HFF-Myc (cell line): Measurements from ENCODE around the gene PPP1R15B.

Experiments
- DNase-seq: peaks from one replicate; pipeline ENCODE4 v3.0.0-alpha.2; 2011; ENCODE audit warnings: low read depth; ENCODE audit errors: extremely low read depth
- H3K4me3 ChIP-seq: replicated peaks from 2 replicates; pipeline ENCODE4 v1.5.1; 2011; ENCODE audit warnings: low read depth, mild to moderate bottlenecking, control low read depth, low read length
- TF ChIP-seq, protein P1 (sequence below): IDR thresholded peaks from 2 replicates; pipeline ENCODE4 v1.5.1; 2012; ENCODE audit warnings: mild to moderate bottlenecking, low read depth, low read length, control low read depth; ENCODE audit errors: missing control alignments

Gene PPP1R15B

DNA sequence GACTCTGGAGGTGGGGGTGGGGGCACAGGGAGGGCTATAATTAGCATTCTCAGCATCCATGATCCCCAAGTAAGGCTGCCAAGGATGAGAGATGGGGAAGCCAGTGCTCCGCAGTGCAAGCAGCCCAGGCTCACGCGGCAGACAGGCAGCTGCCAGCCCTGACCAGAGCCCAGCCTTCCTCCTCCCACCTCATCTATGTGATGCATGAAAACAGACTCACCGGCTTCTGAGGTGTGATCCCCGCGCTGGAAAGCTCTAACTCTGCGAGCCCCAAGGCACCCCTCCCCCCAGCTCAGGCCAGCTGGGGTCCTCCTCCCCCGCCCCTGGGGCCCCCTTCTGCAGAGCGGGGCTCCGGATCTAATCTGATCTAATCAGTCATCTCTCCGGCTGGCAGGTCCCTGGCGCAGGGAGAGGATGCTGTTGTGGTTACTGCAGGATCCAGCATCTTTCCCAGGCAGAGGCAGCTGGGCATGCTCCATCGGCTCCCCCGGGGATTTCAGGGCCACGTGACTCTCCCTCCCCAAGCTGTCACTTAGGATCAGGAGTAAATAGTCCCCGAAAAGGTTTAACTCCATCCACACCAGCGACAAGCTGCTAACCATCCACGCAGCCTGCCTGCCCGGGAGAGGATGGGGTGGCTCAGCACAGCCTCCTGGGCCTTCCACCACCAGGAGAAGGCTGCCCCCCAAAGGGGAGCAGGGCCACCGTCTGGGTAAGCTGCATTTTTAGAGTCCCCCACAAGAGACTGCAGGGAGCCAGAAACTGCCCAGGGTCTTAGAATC is 52.0 kb downstream of the PPP1R15B start, which contains the start of gene PLEKHA6:
Gene PLEKHA6, minus strand, starts transcription at position 456 of the 782 bp plus-strand sequence. CDS start 86,202 bp downstream, outside the sequence.
- TF ChIP-seq, protein P1, sequence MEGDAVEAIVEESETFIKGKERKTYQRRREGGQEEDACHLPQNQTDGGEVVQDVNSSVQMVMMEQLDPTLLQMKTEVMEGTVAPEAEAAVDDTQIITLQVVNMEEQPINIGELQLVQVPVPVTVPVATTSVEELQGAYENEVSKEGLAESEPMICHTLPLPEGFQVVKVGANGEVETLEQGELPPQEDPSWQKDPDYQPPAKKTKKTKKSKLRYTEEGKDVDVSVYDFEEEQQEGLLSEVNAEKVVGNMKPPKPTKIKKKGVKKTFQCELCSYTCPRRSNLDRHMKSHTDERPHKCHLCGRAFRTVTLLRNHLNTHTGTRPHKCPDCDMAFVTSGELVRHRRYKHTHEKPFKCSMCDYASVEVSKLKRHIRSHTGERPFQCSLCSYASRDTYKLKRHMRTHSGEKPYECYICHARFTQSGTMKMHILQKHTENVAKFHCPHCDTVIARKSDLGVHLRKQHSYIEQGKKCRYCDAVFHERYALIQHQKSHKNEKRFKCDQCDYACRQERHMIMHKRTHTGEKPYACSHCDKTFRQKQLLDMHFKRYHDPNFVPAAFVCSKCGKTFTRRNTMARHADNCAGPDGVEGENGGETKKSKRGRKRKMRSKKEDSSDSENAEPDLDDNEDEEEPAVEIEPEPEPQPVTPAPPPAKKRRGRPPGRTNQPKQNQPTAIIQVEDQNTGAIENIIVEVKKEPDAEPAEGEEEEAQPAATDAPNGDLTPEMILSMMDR = peak; percentile 53
- no peak within 1 kb of the TSS for H3K4me3 ChIP-seq
- DNase-seq = no peak

DNA sequence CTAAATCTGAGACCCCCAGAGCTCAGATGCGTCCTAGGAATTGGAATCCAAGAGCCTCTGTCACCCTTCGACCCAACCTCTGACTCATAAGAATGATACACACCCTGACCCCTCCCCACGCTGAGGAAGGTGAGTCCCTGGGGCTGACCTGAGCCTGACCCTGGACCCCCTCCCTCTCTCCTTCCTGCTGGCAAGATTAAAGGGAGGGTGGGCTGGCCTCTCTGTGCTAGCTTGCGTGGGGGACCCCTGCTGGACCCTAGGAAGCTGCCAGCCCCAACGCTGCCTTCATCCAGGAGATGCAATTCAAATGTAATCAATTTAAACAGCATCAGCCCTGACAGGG is 52.5 kb downstream of the PPP1R15B start:
- TF ChIP-seq, protein P1 = no peak
- H3K4me3 ChIP-seq = no peak overlapping the region
- DNase-seq = no peak

- TF ChIP-seq, protein P1 = no peak
- no peak overlapping the region for H3K4me3 ChIP-seq
- no peak for DNase-seq
Observed at GRCh38 chr1:204358605-204359004, 53.0 kb downstream of the PPP1R15B start.

DNA sequence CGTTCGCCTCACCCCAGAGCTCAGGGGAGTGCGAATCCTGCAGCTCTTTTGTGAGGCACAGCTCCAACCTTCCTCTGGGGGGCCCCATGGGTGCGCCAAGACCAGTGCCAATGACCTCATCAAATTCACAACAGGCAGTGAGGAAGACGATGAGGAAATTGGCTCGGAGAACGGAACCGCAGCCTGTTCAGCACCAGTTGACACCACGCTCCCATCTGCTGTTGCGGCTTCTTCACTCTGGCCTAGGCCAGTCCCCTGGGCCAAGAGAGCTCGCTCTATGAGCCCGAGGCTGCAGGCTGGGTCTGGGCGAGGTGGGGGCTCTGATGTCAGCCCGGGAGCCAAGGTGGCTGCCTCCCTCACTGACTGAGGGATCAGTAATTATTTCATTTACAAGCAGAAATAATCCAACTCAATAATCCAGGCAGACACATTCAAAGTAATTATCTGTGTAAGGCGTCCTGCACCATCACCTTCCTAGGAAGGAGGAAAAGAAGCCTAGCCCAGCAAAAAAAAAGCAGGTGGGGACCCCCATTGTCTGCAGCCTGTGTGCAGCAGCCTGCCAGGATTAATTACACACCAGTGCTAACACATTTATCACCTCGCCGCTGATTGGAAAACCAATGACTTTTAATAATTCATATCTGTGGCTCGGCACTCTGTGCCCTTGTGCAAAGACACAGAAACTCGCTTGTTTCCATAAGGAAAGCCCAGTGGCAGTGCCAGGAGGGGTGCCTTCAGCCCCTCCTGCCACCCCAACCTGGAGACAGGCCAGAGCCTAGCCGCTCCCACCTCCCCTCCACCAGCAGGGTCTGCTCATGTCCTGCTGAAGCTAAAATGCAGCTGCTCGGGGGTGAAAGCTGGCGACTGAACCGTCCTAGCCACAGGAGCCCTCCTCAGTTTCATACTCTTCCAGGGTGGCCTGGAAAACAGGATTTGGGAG is 53.8 kb downstream of the PPP1R15B start:
- DNase-seq = no peak
- TF ChIP-seq, protein P1 = no peak

DNA sequence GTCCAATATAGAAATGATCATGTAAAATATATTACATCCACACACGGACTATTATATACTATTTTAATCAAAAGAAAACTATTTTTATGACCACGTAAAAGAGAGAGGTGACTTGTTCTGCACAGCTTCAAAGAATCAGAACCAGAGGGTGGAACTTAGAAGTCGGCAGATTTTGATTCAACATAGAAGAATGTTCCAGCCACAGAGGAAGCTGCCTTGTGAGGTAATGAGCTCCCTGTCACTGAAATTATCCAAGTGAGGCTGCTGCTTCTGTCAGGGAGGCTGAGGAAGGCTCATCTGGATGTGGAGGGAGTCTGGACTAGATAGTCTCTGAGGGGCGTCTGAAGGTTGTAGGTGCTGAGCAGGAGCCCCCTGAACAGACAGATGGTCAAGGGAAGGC is 54.6 kb downstream of the PPP1R15B start:
- TF ChIP-seq, protein P1 = no peak
- no peak for DNase-seq
- H3K4me3 ChIP-seq = no peak overlapping the region

More for the DNA sequence above, 53.8 kb downstream of the PPP1R15B start:
- H3K4me3 ChIP-seq = no peak overlapping the region

GRCh38 chr1:204355913-204356312 is 55.7 kb downstream of the PPP1R15B start:
- TF ChIP-seq, protein P1 = no peak
- H3K4me3 ChIP-seq = no peak overlapping the region
- no peak for DNase-seq
